HFF-Myc (cell line): ENCODE results near the gene RTF1.
"Not testable (repeated sequence)": the region's sequence is repeated elsewhere in the genome, so short reads cannot be mapped to it uniquely, and the experiment has no call there.

Experiments used
- DNase-seq: peaks from one replicate; pipeline ENCODE4 v3.0.0-alpha.2; 2011; ENCODE audit warnings: low read depth; ENCODE audit errors: extremely low read depth
- H3K4me3 ChIP-seq: replicated peaks from 2 replicates; pipeline ENCODE4 v1.5.1; 2011; ENCODE audit warnings: low read depth, mild to moderate bottlenecking, control low read depth, low read length
- TF ChIP-seq, protein P1 (sequence below): IDR thresholded peaks from 2 replicates; pipeline ENCODE4 v1.5.1; 2012; ENCODE audit warnings: mild to moderate bottlenecking, low read depth, low read length, control low read depth; ENCODE audit errors: missing control alignments

The RTF1 gene

GRCh38 chr15:41437448-41437847 is 20.6 kb downstream of the RTF1 start:
- TF ChIP-seq, protein P1, sequence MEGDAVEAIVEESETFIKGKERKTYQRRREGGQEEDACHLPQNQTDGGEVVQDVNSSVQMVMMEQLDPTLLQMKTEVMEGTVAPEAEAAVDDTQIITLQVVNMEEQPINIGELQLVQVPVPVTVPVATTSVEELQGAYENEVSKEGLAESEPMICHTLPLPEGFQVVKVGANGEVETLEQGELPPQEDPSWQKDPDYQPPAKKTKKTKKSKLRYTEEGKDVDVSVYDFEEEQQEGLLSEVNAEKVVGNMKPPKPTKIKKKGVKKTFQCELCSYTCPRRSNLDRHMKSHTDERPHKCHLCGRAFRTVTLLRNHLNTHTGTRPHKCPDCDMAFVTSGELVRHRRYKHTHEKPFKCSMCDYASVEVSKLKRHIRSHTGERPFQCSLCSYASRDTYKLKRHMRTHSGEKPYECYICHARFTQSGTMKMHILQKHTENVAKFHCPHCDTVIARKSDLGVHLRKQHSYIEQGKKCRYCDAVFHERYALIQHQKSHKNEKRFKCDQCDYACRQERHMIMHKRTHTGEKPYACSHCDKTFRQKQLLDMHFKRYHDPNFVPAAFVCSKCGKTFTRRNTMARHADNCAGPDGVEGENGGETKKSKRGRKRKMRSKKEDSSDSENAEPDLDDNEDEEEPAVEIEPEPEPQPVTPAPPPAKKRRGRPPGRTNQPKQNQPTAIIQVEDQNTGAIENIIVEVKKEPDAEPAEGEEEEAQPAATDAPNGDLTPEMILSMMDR = no peak
- no peak for DNase-seq
- no peak overlapping the region for H3K4me3 ChIP-seq

- no peak for DNase-seq
- H3K4me3 ChIP-seq = no peak overlapping the region
- TF ChIP-seq, protein P1 = no peak
These were observed 21.3 kb downstream of the RTF1 start for GRCh38 chr15:41438206-41438605.

- H3K4me3 ChIP-seq, DNase-seq: not testable (repeated sequence)
These were observed 21.9 kb downstream of the RTF1 start for GRCh38 chr15:41438745-41439144.

- TF ChIP-seq, protein P1 = no peak
- DNase-seq = no peak
- H3K4me3 ChIP-seq = no peak overlapping the region
These were observed 26.4 kb downstream of the RTF1 start for GRCh38 chr15:41443275-41443674.

DNA sequence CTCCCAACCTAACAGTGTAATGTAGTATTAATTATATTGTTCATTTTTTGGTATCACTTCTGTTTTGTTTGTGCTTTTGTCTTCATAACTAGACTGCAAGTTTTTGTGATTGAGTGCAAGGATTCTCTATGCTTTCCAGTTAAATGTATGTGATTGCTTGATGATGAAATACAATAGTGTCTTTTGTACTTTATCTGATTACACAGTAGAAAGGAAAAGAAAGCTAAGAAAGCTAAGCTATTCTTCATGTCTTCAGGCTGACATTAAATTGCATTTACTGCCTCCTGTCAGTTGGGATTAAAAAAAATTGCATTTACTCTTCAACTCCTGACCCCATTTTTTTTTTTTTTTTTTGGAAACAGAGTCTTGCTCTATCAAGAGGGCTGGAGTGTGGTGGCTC is 28.5 kb downstream of the RTF1 start:
- no peak for DNase-seq
- no peak overlapping the region for H3K4me3 ChIP-seq
- TF ChIP-seq, protein P1 = no peak

DNA sequence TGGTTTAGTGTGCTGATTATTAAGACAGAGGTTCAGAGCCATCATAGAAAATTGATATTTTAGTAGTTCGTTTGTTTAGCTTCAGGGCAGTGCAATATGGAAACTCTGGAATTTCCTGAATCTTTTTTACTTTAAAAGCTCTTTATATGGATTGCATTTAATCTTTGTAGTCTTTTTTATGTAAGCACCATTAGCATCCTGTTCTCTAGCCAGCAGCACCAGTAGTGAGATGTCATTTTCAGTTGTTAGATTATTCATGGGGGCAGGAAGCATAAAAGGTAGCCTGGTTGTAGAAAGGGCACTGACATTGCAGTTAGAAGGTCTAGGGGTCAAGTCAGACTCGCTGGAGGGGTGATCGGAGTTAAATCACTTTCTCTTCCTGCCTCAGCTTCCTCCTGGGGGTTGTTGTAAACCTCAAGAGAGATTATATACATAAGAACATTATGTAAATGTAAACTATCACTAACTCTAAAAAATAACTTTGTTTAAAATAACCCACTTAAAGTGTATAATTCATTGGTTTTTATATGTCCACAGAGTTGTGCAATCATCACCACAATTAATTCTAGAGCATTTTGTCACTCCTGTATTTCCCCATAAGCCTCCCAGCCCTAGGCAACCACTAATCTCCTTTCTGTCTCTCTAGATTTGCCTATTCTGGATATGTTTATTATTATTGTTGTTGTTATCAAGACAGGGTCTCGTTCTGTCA is 45.3 kb downstream of the RTF1 start:
- H3K4me3 ChIP-seq = no peak overlapping the region
- no peak for DNase-seq
- TF ChIP-seq, protein P1 = no peak

GRCh38 chr15:41464889-41465580 is 48.1 kb downstream of the RTF1 start:
- TF ChIP-seq, protein P1 = no peak
- DNase-seq = no peak
- no peak overlapping the region for H3K4me3 ChIP-seq
